H1 (cell line): Measurements from ENCODE around the gene SERINC5. TPM values are rescaled to one million over a fixed set of nuclear protein-coding genes. Genes with fewer than 3 reads are reported as not detected.

ENCODE experiments used
- BACH1 ChIP-seq: IDR thresholded peaks from 2 replicates; pipeline ENCODE4 v1.6.1; 2012; ENCODE audit warnings: low read length, improper control_type of control experiment
- CEBPB ChIP-seq: IDR thresholded peaks from 2 replicates; pipeline ENCODE4 v1.6.1; 2012; ENCODE audit warnings: low read depth, low read length
- FOSL1 ChIP-seq: IDR thresholded peaks from 2 replicates; pipeline ENCODE4 v1.6.1; 2011; ENCODE audit warnings: mild to moderate bottlenecking, low read depth, low read length, moderate library complexity; ENCODE audit not compliant: insufficient read depth
- RBBP5 ChIP-seq: IDR thresholded peaks from 2 replicates; pipeline ENCODE4 v1.7.1; 2012; ENCODE audit warnings: low read depth, mild to moderate bottlenecking, inconsistent platforms, low read length, moderate library complexity, borderline replicate concordance
- TEAD4 ChIP-seq: IDR thresholded peaks from 2 replicates; pipeline ENCODE4 v1.6.1; 2012; ENCODE audit warnings: low read depth, low read length, inconsistent platforms, mixed read lengths
- polyA plus RNA-seq, 7 experiments: library from polyadenylated mRNA; depleted of rRNA in 3 of 7; stranded (reverse) in 5 of 7; unstranded in 2 of 7; fragments of >200 nt in 5 of 7; fragments of 200-250 nt in 2 of 7; gene quantifications; 1 replicate in 5 of 7; 2 replicates in 1 of 7; 4 replicates in 1 of 7; pipeline versions ENCODE4 v1.2.1 to v1.2.3, GENCODE V29; 2011 to 2013; ENCODE audit warnings: missing spikeins in 2 of 7, mixed read lengths in 2 of 7
- total RNA-seq: library from RNA; stranded (reverse); fragmentation: NEBNext Ultra II Directional; extraction: Animal tissue kit (Norgen Biotek cat#: 25700); gene quantifications from 2 replicates; pipeline ENCODE4 v1.2.1, GENCODE V29; 2021

The SERINC5 gene
- total and polyA plus RNA-seq, 2 of the 8 experiments (the other 6 are each of a cell fraction or from before 2014, with no cell fraction given) = 32.2 to 149 TPM

- TF ChIP-seq TEAD4 (no peak), CEBPB (no peak), FOSL1 (no peak), RBBP5 (no peak), BACH1 (no peak)
- TF ChIP-seq, all 59 proteins: peak for 0
These were observed 99.7 kb downstream of the SERINC5 start (continued) for GRCh38 chr5:80156156-80156555.
